AG04449 (cell line): Measurements from ENCODE around the gene TMEM176A.

Source experiments
- CTCF ChIA-PET: fragments of 350-600 bp; formaldehyde crosslinking; extraction: SDS; loops from one replicate; lab custom pipeline; 2021; ENCODE audit warnings: antibody characterized with exemption; lab: Yijun Ruan, JAX
- POLR2A ChIA-PET: fragments of 400-600, 350-600 bp; formaldehyde crosslinking; extraction: SDS; loops from one replicate; lab custom pipeline; 2020; ENCODE audit warnings: antibody characterized with exemption, inconsistent platforms; lab: Yijun Ruan, JAX
- DNase-seq: peaks from one replicate; pipeline ENCODE4 v3.0.0-alpha.2; 2010; ENCODE audit warnings: low read depth, low spot score
- H3K4me3 ChIP-seq: 2 replicates; pipeline ENCODE4 v1.5.1; 2011; ENCODE audit warnings: low read depth, mild to moderate bottlenecking, control low read depth, low read length
- TF ChIP-seq, protein P1 (sequence below): IDR thresholded peaks from one replicate; pipeline ENCODE4 v1.5.1; 2011; ENCODE audit warnings: mild to moderate bottlenecking, moderate library complexity, low read length, control low read depth, inconsistent platforms; ENCODE audit not compliant: insufficient read depth; ENCODE audit errors: missing control alignments

TMEM176A gene

DNA sequence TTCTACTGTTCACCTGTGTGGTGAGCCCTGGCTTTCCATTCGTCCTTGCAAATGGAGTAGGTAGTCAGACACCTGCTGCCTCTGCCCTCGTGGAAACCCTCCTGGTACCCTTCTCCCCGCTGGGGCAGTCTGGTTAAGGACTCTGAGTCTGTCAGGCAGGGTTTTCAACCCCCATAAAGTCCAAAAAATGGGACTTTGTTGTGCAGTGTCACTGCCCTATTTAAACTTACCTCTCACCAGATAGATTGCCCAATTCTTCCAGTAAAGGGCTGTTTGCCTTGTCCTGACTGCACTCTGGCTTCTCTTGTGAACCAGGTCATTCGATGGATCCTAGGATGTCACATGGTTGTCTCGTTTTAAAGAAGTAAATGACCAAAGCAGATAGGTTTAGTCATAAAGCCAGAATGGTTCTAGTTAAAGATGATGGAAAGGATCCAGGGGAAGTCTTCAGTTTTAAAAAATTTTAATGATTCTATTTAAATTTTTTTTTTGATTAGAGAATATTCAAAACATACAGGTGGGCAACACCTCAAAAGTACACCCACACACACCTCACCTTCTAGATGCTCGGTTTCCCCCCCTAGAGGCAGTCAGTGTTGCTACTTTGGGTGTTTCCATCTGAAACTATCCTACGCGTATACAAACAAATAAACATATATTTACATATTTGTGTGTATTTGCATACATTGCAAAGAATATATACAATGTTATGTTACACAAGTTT, 22.4 kb upstream of the TMEM176A start:
- ChIA-PET CTCF (interaction anchor here (0.6 to 1.3 kb wide), 10 partner anchors 8 to 384 kb away, joined by 3 to 5 read pairs (median 4); no protein-coding TSS in a partner anchor), POLR2A (no interaction called here)
- DNase-seq = no peak
- TF ChIP-seq, protein P1, sequence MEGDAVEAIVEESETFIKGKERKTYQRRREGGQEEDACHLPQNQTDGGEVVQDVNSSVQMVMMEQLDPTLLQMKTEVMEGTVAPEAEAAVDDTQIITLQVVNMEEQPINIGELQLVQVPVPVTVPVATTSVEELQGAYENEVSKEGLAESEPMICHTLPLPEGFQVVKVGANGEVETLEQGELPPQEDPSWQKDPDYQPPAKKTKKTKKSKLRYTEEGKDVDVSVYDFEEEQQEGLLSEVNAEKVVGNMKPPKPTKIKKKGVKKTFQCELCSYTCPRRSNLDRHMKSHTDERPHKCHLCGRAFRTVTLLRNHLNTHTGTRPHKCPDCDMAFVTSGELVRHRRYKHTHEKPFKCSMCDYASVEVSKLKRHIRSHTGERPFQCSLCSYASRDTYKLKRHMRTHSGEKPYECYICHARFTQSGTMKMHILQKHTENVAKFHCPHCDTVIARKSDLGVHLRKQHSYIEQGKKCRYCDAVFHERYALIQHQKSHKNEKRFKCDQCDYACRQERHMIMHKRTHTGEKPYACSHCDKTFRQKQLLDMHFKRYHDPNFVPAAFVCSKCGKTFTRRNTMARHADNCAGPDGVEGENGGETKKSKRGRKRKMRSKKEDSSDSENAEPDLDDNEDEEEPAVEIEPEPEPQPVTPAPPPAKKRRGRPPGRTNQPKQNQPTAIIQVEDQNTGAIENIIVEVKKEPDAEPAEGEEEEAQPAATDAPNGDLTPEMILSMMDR = no peak
- no peak overlapping the region for H3K4me3 ChIP-seq

DNA sequence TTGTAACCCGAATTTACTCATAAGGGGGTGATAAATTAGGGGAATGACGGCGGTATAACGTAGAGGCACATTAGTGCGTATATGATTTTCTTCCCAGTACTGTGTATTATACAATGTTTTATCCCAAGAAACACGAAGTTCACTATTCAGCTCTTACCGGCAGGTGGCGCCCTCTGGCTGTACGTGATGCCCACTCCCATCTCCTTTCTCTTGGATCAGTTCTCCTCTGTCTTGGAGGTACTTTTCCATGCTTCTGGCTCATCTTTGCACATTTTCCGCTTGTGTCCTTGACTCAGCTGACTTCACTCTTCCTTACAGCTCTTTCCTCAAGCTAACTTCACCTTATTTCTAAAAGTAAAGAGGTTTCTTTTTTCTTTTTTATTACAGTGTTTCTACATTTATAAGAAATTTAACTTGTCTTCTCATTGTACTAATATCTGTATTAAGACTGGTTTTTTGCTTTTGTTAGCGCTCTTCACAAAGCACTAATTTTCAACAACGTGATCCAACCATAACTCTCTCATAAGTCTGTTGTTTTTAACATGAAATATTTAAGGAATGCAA, 21.7 kb upstream of the TMEM176A start:
- H3K4me3 ChIP-seq = no peak overlapping the region
- ChIA-PET CTCF (interaction anchor here (0.6 to 1.3 kb wide), 11 partner anchors 9 to 384 kb away, joined by 3 to 5 read pairs (median 4); no protein-coding TSS in a partner anchor), POLR2A (no interaction called here)
- TF ChIP-seq, protein P1 = peak; percentile 81
- DNase-seq = no peak

DNA sequence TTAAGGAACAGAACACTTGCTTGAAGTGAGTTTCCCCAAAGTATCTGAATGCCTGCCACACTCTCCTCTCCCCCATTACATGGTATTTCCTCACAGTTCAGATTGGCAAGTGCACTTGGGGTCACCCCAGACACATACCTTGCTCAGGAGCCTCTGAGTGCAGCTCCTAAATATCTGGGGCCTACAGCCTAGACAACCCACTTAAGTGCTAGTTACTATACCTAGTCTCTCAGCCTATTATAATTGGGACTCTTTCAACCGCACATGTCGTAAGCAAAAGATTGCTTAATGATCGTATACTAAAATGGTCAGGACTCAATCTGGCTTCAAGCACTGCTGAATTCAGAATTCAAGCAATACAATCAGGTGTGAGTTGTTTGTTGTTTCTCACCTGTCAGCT, 20.3 kb upstream of the TMEM176A start:
- TF ChIP-seq, protein P1 = no peak
- no peak for DNase-seq
- ChIA-PET POLR2A (no interaction called here), CTCF (interaction anchor here (1.4 kb wide), 1 partner anchor 9 kb away, joined by 3 read pairs; no protein-coding TSS in a partner anchor)
- H3K4me3 ChIP-seq = no peak overlapping the region

DNA sequence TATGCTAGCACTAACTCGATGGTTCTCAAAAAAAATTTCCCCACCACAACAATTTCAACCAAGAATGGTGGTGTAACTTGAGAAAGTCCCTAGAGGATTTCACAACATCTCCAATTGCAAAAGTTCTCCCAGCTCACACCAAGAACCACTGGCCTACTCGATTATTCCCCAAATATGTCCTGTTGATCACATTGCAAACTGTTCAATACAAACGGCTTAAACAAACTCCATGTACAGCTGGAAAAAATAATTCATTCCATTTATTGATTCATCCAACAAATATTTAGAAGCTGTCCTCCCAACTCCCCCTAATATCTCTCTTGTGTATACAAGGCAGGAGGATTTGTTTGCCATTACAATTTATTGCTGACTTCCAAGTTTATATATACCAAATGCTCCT, 19.5 kb upstream of the TMEM176A start:
- CTCF ChIA-PET = no interaction called here
- no peak for DNase-seq
- POLR2A ChIA-PET = no interaction called here
- no peak overlapping the region for H3K4me3 ChIP-seq
- TF ChIP-seq, protein P1 = no peak

DNA sequence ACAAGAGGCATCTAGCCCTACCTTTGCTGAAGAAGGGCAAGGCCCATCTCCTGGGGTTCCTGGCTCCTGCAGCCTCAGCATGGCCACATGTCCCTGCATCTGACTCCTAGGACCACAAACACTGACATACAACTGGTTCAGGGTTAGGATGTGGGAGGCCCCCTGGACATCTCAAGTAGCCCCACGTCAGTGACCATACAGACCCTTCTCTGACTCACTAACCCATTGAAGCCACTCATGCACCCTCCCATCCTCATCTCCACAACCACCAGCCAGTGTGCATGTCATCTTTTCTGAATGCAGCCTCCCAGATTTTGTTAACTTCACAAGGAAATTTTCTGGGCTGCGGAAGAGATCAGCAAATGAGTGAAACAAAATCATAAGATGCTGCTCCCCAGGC, 18.6 kb upstream of the TMEM176A start:
- ChIA-PET POLR2A (no interaction called here), CTCF (no interaction called here)
- TF ChIP-seq, protein P1 = no peak
- H3K4me3 ChIP-seq = no peak overlapping the region
- no peak for DNase-seq

DNA sequence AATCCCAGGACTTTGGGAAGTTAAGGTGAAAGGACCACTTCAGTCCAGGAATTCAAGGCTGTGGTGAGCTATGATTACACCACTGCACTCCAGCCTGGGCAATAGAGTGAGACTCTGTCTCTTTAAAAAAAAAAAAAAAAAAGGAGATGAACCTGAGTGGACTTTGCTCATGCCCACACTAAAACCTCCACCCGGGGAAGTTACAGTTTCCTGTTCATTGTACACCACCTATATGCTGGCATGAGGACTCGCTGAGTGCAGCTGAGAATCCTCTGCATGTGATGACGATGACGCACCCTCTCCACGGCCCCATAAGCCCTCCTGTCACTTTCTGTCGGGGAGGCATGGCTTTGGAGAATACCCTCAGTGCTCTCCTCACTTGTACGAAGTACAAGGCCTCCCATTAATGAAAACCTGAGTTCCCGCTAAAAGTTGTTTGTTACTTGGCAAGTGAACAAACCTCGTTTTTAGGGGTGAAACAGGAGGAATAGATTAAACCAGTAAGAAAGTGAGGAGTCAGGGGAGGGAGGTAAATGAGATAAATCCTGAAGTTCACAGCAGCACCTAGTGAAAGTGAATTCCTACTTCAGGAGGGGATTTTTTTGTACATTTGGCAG, 16.3 kb upstream of the TMEM176A start:
- CTCF ChIA-PET = no interaction called here

More for the DNA sequence above, 16.3 kb upstream of the TMEM176A start:
- TF ChIP-seq, protein P1 = no peak
- POLR2A ChIA-PET = no interaction called here
- DNase-seq = no peak
- H3K4me3 ChIP-seq = no peak overlapping the region
